HCT116 (cell line): ENCODE data around the gene SEMA6B. TPM values are rescaled to one million over a fixed set of nuclear protein-coding genes. Genes with fewer than 3 reads are reported as not detected.

Experiments used
- ATAC-seq: fragments of 200-7000 bp; cut with Tn5 transposase; 2 replicates; pipeline ENCODE4 v1.9.1; 2020; ENCODE audit warnings: mild to moderate bottlenecking, moderate library complexity
- BruUV-seq: library from RNA; stranded (reverse); fragments of 400-500 nt; replicated peaks from 2 replicates; lab custom pipeline; 2021; lab: Mats Ljungman, UMichigan
- CTCF ChIA-PET: fragments of 300-600 bp; sonication (Branson Sonifier 250); formaldehyde crosslinking; loops from one replicate; lab custom pipeline; 2021; ENCODE audit warnings: antibody characterized with exemption; lab: Charles Lee
- POLR2A ChIA-PET: fragments of 300-600, 350-600 bp; sonication (Branson Sonifier 250); formaldehyde crosslinking; loops from one replicate; lab custom pipeline; 2021; ENCODE audit warnings: antibody characterized with exemption; lab: Charles Lee
- RAD21 ChIA-PET, 2 experiments: fragments of 300-600 bp; sonication (Branson Sonifier 250); formaldehyde crosslinking; loops; one replicate each; lab custom pipeline; 2023; ENCODE audit warnings: low total read pairs in 2 of 2; ENCODE audit not compliant: uncharacterized antibody in 2 of 2, unreplicated experiment in 2 of 2, low non-redundant PET in 1 of 2; lab: Charles Lee
- DNase-seq: peaks from one replicate; pipeline ENCODE4 v3.0.0-alpha.2; 2010; ENCODE audit warnings: low read depth, low spot score
- H2AFZ ChIP-seq: fragments of 200-600 bp; shearing (Covaris generic), sonication (generic); 2 replicates; pipeline ENCODE4 v1.6.1; 2017; ENCODE audit warnings: low read depth, mixed run types, mixed read lengths, antibody characterized with exemption, low read length; ENCODE audit not compliant: poor library complexity, severe bottlenecking
- H3K27ac ChIP-seq: 2 replicates; pipeline ENCODE4 v1.5.1; 2012; ENCODE audit warnings: low read depth, low read length
- H3K27me3 ChIP-seq: fragments of 200-600 bp; sonication (generic); 2 replicates; pipeline ENCODE4 v1.6.1; 2016; ENCODE audit warnings: mixed run types, low read length, mixed read lengths; ENCODE audit not compliant: insufficient read depth
- H3K36me3 ChIP-seq, 2 experiments: fragments of 200-500 bp in 1 of 2; fragments of 200-600 bp in 1 of 2; sonication (Bioruptor generic) in 1 of 2; sonication (generic) in 1 of 2; 2 replicates each; pipeline versions ENCODE4 v1.5.1 to v1.6.1; 2014 to 2016; ENCODE audit warnings: low read length in 2 of 2, inconsistent platforms in 1 of 2, mixed read lengths in 1 of 2, mixed run types in 1 of 2; ENCODE audit not compliant: insufficient read depth in 2 of 2, control insufficient read depth in 1 of 2
- H3K4me1 ChIP-seq, 2 experiments: fragments of 200-600 bp in 1 of 2; sonication (generic) in 1 of 2; 2 replicates each; pipeline versions ENCODE4 v1.5.1 to v1.6.1; 2012 to 2017; ENCODE audit warnings: low read length in 2 of 2, inconsistent platforms in 1 of 2, mild to moderate bottlenecking in 1 of 2, mixed read lengths in 1 of 2, mixed run types in 1 of 2, moderate library complexity in 1 of 2; ENCODE audit not compliant: insufficient read depth in 2 of 2, control insufficient read depth in 1 of 2
- H3K4me2 ChIP-seq: fragments of 200-600 bp; sonication (generic); 2 replicates; pipeline ENCODE4 v1.6.1; 2017; ENCODE audit warnings: mixed run types, low read length, mixed read lengths
- H3K4me3 ChIP-seq, 2 experiments: fragments of 200-600 bp in 1 of 2; sonication (generic) in 1 of 2; replicated peaks in 1 of 2; 2 replicates each; pipeline ENCODE4 v1.5.1; 2011 to 2016; ENCODE audit warnings: low read length in 2 of 2, control low read depth in 1 of 2, low read depth in 1 of 2, mild to moderate bottlenecking in 1 of 2, mixed read lengths in 1 of 2, mixed run types in 1 of 2
- H3K79me2 ChIP-seq: fragments of 200-600 bp; sonication (generic); 2 replicates; pipeline ENCODE4 v1.6.1; 2017; ENCODE audit warnings: mild to moderate bottlenecking, mixed run types, low read length, moderate library complexity, mixed read lengths; ENCODE audit not compliant: insufficient read depth
- H3K9ac ChIP-seq: fragments of 200-600 bp; sonication (generic); 2 replicates; pipeline ENCODE4 v1.6.1; 2016; ENCODE audit warnings: low read length, mixed read lengths
- H3K9me2 ChIP-seq: fragments of 200-600 bp; sonication (generic), shearing (Covaris generic); 2 replicates; pipeline ENCODE4 v1.6.1; 2017; ENCODE audit warnings: mixed run types, mild to moderate bottlenecking, moderate library complexity; ENCODE audit not compliant: insufficient read depth
- H3K9me3 ChIP-seq, 2 experiments: fragments of 200-500 bp in 1 of 2; fragments of 200-600 bp in 1 of 2; sonication (Bioruptor generic) in 1 of 2; sonication (generic) in 1 of 2; 2 replicates each; pipeline ENCODE4 v1.6.1; 2014 to 2017; ENCODE audit warnings: low read length in 2 of 2, mixed read lengths in 2 of 2, inconsistent platforms in 1 of 2, low read depth in 1 of 2, mild to moderate bottlenecking in 1 of 2, mixed run types in 1 of 2, moderate library complexity in 1 of 2; ENCODE audit not compliant: control insufficient read depth in 1 of 2, insufficient read depth in 1 of 2
- H4K20me1 ChIP-seq: fragments of 200-600 bp; sonication (generic), shearing (Covaris generic); 2 replicates; pipeline ENCODE4 v1.6.1; 2017; ENCODE audit warnings: mixed run types, mild to moderate bottlenecking, moderate library complexity; ENCODE audit not compliant: insufficient read depth
- POLR2A ChIP-seq: IDR thresholded peaks from 2 replicates; pipeline ENCODE4 v1.7.0; 2011; ENCODE audit warnings: borderline replicate concordance; ENCODE audit not compliant: insufficient read depth, insufficient read length; ENCODE audit errors: extremely low read depth
- RAD21 ChIP-seq: IDR thresholded peaks from 2 replicates; pipeline ENCODE4 v1.6.1; 2012; ENCODE audit warnings: low read depth, mild to moderate bottlenecking
- SP1 ChIP-seq: IDR thresholded peaks from 2 replicates; pipeline ENCODE4 v1.6.1; 2012; ENCODE audit warnings: low read depth
- YY1 ChIP-seq: IDR thresholded peaks from 2 replicates; pipeline ENCODE4 v1.6.1; 2011; ENCODE audit warnings: low read length, low read depth, moderate library complexity, mild to moderate bottlenecking; ENCODE audit not compliant: insufficient replicate concordance; ENCODE audit errors: extremely low read depth
- intact Hi-C: fragments of 100-400 bp; cut with micrococcal nuclease; formaldehyde crosslinking; loops from 2 replicates; pipeline ENCODE4 v1.10.0; 2022
- total RNA-seq: library from RNA; stranded (reverse); gene quantifications from one replicate; pipeline ENCODE4 v1.2.1, GENCODE V29; 2021; ENCODE audit not compliant: unreplicated experiment
- TF ChIP-seq, protein P1 (sequence below), 3 experiments: fragments of 200-600 bp in 1 of 3; sonication (generic) in 1 of 3; IDR thresholded peaks in 2 of 3; conservative IDR thresholded peaks in 1 of 3; 2 replicates each; pipeline ENCODE4 v1.5.1; 2012 to 2017; ENCODE audit warnings: low read depth in 2 of 3, low read length in 2 of 3, antibody characterized with exemption in 1 of 3, borderline replicate concordance in 1 of 3, control low read depth in 1 of 3, mild to moderate bottlenecking in 1 of 3, mixed read lengths in 1 of 3, mixed run types in 1 of 3, moderate library complexity in 1 of 3; ENCODE audit not compliant: insufficient read depth in 1 of 3

Gene SEMA6B
- total RNA-seq, 1 experiment from 2014 or later = 58.4 TPM

DNA sequence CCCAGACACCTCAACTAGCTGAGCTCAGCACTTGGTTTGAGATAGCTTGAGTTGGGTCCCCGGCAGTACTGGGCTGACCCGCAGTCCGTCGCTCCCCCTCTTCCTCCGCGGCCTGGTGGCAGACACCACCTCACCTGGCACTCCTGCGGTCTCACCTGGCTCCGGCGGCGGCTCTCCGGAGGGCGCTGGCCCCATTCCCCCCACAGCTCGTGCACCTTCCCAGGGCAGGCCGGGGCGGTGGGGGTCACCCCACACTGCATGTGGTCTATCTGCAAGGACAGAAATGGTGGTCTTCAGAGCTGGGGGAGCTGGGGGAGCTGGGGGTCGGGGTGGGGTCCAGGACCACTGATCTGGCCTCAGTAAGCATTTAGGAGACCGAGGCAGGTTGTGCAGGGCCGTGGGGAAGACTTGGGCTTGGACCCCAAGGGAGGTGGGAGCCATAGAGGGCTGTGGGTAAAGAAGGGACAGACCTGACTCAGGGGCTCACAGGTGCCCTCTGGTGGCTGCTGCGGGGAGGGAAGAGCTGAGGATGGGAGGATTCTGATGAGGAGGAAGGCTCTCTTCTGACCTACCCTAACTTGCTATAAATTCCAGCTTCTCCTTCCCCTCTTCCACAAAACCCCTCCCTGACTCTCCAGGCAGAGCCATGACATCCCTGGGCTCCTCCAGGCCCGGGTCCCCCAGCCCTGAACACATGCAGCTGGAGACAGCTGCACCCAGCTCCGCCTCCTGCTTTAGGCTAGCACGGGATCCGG, 34.5 kb downstream of the SEMA6B start:
- H3K27me3 ChIP-seq = no peaks in the 10 kb centered on the region
- no peak overlapping the region for H2AFZ ChIP-seq
- H3K9me3 ChIP-seq = no peaks in the 10 kb centered on the region
- ATAC-seq (peak; percentile 88), DNase-seq (peak; percentile 8)
- H3K4me2 ChIP-seq = no peak overlapping the region
- H3K36me3 ChIP-seq = no peaks in the 10 kb centered on the region
- H4K20me1 ChIP-seq = no peaks in the 10 kb centered on the region
- BruUV-seq = no TSS peak
- ChIA-PET CTCF (interaction anchor here (0.6 to 4.9 kb wide), 18 partner anchors 7 to 266 kb away, joined by 3 to 76 read pairs (median 4); partner anchors contain the start of genes FEM1A, LRG1, PLIN5 and UBXN6), RAD21 (interaction anchor here (0.8 to 1.1 kb wide), 2 partner anchors 258 kb away, joined by 3 to 4 read pairs; no protein-coding TSS in a partner anchor), POLR2A (interaction anchor here (1.0 kb wide), 1 partner anchor 10 kb away, joined by 8 read pairs; the partner anchor contains the start of gene PLIN5)
- H3K27ac ChIP-seq = no peak overlapping the region
- intact Hi-C loops = loop anchor here (10.0 kb wide), 1 partner anchor 260 kb away; no protein-coding TSS in a partner anchor
- TF ChIP-seq RAD21 (peak; percentile 50), SP1 (no peak), POLR2A (no peak), YY1 (peak; percentile 26)
- TF ChIP-seq, protein P1, sequence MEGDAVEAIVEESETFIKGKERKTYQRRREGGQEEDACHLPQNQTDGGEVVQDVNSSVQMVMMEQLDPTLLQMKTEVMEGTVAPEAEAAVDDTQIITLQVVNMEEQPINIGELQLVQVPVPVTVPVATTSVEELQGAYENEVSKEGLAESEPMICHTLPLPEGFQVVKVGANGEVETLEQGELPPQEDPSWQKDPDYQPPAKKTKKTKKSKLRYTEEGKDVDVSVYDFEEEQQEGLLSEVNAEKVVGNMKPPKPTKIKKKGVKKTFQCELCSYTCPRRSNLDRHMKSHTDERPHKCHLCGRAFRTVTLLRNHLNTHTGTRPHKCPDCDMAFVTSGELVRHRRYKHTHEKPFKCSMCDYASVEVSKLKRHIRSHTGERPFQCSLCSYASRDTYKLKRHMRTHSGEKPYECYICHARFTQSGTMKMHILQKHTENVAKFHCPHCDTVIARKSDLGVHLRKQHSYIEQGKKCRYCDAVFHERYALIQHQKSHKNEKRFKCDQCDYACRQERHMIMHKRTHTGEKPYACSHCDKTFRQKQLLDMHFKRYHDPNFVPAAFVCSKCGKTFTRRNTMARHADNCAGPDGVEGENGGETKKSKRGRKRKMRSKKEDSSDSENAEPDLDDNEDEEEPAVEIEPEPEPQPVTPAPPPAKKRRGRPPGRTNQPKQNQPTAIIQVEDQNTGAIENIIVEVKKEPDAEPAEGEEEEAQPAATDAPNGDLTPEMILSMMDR (IDR thresholded peaks at IDR 0.05 in 2 of 3, conservative IDR thresholded peaks at IDR 0.05 in 1 of 3; ENCODE audit: borderline replicate concordance in 1 of 3, insufficient read depth in 1 of 3, low read depth in 2 of 3, low read length in 2 of 3) = peak; percentile 48 to 96 (median 83); a peak in 5 of 6 replicates
- H3K4me3 ChIP-seq = no peak overlapping the region
- no peak overlapping the region for H3K9ac ChIP-seq
- no peaks in the 10 kb centered on the region for H3K9me2 ChIP-seq
- peaks cover 0 to 7% of the 10 kb centered on the region in 2 experiments; a peak in 1 of 4 replicates for H3K4me1 ChIP-seq
- no peaks in the 10 kb centered on the region for H3K79me2 ChIP-seq
